ENCODE data around the gene GJD3. TPM values are rescaled to one million over a fixed set of nuclear protein-coding genes. Genes with fewer than 3 reads are reported as not detected.
"Not testable (repeated sequence)": the region's sequence is repeated elsewhere in the genome, so short reads cannot be mapped to it uniquely, and the experiment has no call there.

GJD3 gene, protein sequence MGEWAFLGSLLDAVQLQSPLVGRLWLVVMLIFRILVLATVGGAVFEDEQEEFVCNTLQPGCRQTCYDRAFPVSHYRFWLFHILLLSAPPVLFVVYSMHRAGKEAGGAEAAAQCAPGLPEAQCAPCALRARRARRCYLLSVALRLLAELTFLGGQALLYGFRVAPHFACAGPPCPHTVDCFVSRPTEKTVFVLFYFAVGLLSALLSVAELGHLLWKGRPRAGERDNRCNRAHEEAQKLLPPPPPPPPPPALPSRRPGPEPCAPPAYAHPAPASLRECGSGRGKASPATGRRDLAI
- 0.48 and 1.7 TPM in 2 replicates for total RNA-seq
- 4.6 and 8.6 TPM in 2 replicates for polyA plus RNA-seq

DNA sequence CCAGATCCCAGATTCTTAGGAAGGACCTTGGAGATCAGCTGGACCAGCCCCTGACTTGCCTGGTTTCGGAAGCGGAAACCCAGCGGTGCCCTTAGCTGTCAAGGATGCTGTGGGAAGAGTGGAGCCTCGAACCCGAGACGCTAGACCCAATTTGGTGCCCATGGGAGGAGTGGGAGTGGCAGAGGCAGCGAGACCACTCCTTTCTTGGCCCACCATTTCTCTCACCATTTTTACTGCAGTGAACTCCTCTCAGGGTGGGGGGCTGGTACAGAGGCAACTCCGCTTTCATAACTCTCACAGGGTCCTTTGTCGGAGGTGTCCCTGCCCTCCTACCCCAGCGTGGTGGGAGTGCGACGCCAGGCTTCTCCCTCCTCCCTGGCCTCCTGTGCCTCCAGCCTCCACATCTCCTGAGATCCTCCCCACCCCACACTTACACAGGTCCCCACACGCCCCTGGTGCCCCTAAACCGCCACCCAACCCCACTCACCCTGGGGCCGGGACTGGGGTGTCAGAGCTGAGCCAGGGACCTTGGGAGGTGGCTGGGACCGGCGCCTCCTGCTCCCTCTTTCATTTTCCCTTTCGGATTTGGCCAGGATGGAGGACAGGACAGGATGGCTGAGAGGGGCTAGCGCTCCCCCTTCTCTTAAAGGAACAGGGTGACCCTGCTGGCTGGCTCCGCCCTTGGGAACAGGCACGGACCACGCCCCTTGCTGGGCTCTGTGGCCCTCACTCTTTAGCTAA is at the start of gene GJD3:
Gene GJD3 (minus strand): TSS at position 617 of the 741 bp plus-strand sequence. CDS start 922 bp downstream, outside the sequence.
- H3K36me3 ChIP-seq: no peaks in the 10 kb centered on the region
- H3K27me3 ChIP-seq: peaks cover 27% of the 10 kb centered on the region
- TF ChIP-seq, protein P1, sequence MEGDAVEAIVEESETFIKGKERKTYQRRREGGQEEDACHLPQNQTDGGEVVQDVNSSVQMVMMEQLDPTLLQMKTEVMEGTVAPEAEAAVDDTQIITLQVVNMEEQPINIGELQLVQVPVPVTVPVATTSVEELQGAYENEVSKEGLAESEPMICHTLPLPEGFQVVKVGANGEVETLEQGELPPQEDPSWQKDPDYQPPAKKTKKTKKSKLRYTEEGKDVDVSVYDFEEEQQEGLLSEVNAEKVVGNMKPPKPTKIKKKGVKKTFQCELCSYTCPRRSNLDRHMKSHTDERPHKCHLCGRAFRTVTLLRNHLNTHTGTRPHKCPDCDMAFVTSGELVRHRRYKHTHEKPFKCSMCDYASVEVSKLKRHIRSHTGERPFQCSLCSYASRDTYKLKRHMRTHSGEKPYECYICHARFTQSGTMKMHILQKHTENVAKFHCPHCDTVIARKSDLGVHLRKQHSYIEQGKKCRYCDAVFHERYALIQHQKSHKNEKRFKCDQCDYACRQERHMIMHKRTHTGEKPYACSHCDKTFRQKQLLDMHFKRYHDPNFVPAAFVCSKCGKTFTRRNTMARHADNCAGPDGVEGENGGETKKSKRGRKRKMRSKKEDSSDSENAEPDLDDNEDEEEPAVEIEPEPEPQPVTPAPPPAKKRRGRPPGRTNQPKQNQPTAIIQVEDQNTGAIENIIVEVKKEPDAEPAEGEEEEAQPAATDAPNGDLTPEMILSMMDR (IDR thresholded peaks at IDR 0.05; ENCODE audit: low read depth, low read length): no peak
- DNase-seq (ENCODE audit: low read depth in 1 of 2, low spot score in 1 of 2): peak in 1 of 2 donors; percentile 49
- H3K4me3 ChIP-seq: peak within 1 kb of the TSS; percentile 51
- H3K4me1 ChIP-seq (ENCODE audit: low read depth): no peaks in the 10 kb centered on the region
- no peak within 1 kb of the TSS for H3K27ac ChIP-seq
- H3K9me3 ChIP-seq (ENCODE audit: low read depth): no peaks in the 10 kb centered on the region

DNA sequence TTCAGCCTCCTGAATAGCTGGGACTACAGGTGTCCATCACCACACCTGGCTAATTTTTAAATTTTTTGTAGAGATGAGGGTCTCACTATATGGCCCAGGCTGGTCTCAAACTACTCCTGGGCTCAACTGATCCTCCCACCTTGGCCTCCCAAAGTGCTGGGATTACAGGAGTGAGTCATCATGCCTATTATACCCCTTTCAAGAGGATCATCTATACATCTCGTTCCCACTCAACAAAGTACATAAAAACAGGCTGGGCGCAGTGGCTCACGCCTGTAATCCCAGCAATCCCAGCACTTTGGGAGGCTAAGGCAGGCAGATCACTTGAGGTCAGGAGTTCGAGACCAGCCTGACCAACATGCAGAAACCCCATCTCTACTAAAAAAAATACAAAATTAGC is 49.8 kb upstream of the GJD3 start:
- not testable (repeated sequence) for H3K9me3 ChIP-seq (ENCODE audit: low read depth); H3K27ac ChIP-seq; H3K27me3 ChIP-seq; H3K4me3 ChIP-seq; H3K4me1 ChIP-seq (ENCODE audit: low read depth); DNase-seq (ENCODE audit: low read depth in 1 of 2, low spot score in 1 of 2)
- peaks cover 19% of the 10 kb centered on the region for H3K36me3 ChIP-seq

DNA sequence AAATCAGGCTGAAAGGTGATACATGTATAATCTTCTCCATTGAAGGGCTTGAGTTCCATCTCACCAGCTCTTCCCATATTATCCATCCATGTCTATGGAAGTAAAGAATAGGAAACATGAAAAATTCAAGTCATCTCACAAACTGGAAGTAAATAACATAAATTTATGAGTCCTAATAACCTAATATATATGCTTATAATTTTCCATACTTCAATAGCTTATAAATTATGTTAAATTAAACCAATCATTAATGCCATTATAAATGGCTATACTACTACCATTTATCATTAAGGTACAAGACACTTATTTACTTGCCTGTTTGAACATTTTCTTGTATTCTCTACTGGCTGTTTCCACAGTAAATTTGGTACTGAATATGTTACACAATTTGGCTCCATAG is 48.3 kb upstream of the GJD3 start:
- TF ChIP-seq, protein P1 (IDR thresholded peaks at IDR 0.05; ENCODE audit: low read depth, low read length): no peak
- H3K36me3 ChIP-seq: peaks cover 19% of the 10 kb centered on the region

DNA sequence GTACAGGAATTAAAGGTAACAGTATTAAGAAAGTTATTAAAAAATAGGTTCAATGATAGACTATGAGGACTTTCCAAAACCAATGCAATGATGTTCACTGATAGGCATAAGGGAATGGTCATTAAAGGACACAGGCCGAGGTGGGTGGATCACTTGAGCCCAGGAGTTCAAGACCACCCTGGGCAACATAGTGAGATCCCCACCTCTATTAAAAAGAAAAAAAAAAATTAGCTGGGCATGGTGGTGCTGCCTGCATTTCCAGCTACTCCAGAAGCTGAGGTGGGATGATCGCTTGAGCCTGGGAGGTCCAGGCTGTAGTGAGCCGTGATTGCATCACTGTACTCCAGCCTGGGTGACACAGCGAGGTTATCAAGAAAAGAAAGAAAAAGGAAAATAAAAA is 47.3 kb upstream of the GJD3 start:
- no peak overlapping the region for H3K4me3 ChIP-seq
- no peaks in the 10 kb centered on the region for H3K4me1 ChIP-seq (ENCODE audit: low read depth)
- no peaks in the 10 kb centered on the region for H3K9me3 ChIP-seq (ENCODE audit: low read depth)
- DNase-seq (ENCODE audit: low read depth in 1 of 2, low spot score in 1 of 2): no peak
- no peaks in the 10 kb centered on the region for H3K27me3 ChIP-seq
- H3K36me3 ChIP-seq: peaks cover 25% of the 10 kb centered on the region
- TF ChIP-seq, protein P1 (IDR thresholded peaks at IDR 0.05; ENCODE audit: low read depth, low read length): no peak
- no peak overlapping the region for H3K27ac ChIP-seq

More for the DNA sequence above, 48.3 kb upstream of the GJD3 start:
- no peaks in the 10 kb centered on the region for H3K27me3 ChIP-seq
- H3K4me1 ChIP-seq (ENCODE audit: low read depth): no peaks in the 10 kb centered on the region
- H3K9me3 ChIP-seq (ENCODE audit: low read depth): no peaks in the 10 kb centered on the region
- no peak overlapping the region for H3K27ac ChIP-seq
- H3K4me3 ChIP-seq: no peak overlapping the region
- DNase-seq (ENCODE audit: low read depth in 1 of 2, low spot score in 1 of 2): no peak

DNA sequence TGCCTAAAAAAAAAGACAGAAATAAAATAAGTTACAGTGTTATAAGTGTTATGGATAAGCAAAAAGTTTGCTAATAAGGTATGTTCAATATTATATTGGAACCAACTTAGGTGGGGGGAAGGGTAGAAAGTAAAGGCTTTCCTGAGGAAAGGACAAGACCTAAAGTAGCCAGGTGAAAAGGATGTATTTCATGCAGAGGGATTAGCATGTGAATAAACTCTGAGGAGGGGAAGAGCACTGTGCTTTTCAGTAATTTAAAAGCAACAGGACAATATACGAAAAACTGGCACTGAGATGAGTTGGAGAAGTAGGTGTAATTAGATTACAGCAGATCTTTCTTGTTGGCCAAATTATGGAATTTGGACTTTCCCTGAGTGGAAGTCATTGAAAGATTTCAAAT is 45.5 kb upstream of the GJD3 start:
- Histone ChIP-seq H3K9me3 (ENCODE audit: low read depth) (no peaks in the 10 kb centered on the region), H3K4me1 (ENCODE audit: low read depth) (no peaks in the 10 kb centered on the region), H3K36me3 (peaks cover 33% of the 10 kb centered on the region), H3K27me3 (no peaks in the 10 kb centered on the region), H3K27ac (no peak overlapping the region), H3K4me3 (no peak overlapping the region)
- TF ChIP-seq, protein P1 (IDR thresholded peaks at IDR 0.05; ENCODE audit: low read depth, low read length): no peak
- no peak for DNase-seq (ENCODE audit: low read depth in 1 of 2, low spot score in 1 of 2)

DNA sequence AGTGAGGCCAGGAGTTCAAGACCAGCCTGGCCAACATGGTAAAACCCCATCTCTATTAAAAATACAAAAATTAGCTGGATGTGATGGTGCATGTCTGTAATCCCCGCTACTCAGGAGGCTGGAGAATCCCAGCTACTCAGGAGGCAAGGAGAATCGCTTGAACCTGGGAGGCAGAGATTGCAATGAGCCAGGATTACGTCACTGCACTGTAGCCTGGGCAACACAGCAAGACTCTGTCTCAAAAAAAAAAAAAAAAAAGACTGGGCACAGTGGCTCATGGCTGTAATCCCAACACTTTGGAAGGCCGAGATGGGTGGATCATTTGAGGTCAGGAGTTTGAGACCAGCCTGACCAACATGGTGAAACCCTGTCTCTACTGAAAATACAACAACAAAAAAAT is 45.0 kb upstream of the GJD3 start:
- not testable (repeated sequence) for H3K27ac ChIP-seq; H3K9me3 ChIP-seq (ENCODE audit: low read depth); H3K27me3 ChIP-seq; H3K4me1 ChIP-seq (ENCODE audit: low read depth); DNase-seq (ENCODE audit: low read depth in 1 of 2, low spot score in 1 of 2); H3K4me3 ChIP-seq
- peaks cover 38% of the 10 kb centered on the region for H3K36me3 ChIP-seq
